T-cell (primary cell): ENCODE results near the gene NPAS3. TPM values are rescaled to one million over a fixed set of nuclear protein-coding genes. Genes with fewer than 3 reads are reported as not detected.

Source experiments
- ATAC-seq, 4 experiments: fragments of 200-7000 bp in 3 of 4; fragments of 150-1000 bp in 1 of 4; cut with Tn5 transposase; replicated peaks in 1 of 4; 1 replicate in 3 of 4; 2 replicates in 1 of 4; pipeline ENCODE4 v1.10.0; 2021; ENCODE audit warnings: moderate library complexity in 3 of 4, mild to moderate bottlenecking in 2 of 4, moderate number of reproducible peaks in 1 of 4
- CTCF ChIA-PET, 2 donors: fragments of 300-600 bp; sonication (Branson Sonifier 250); formaldehyde crosslinking; loops; one replicate each; lab custom pipeline; 2022; ENCODE audit warnings: antibody characterized with exemption in 2 of 2; lab: Charles Lee
- POLR2A ChIA-PET, 2 donors: fragments of 300-600 bp; sonication (Branson Sonifier 250); formaldehyde crosslinking; loops; one replicate each; lab custom pipeline; 2022; ENCODE audit warnings: antibody characterized with exemption in 2 of 2; lab: Charles Lee
- DNase-seq, 35 experiments: peaks; one replicate each; pipeline versions ENCODE4 v3.0.0 to v3.0.0-alpha.2; 2013 to 2023
- H3K27ac ChIP-seq: one replicate; pipeline ENCODE4 v1.5.1; 2013; ENCODE audit warnings: low read length
- H3K27me3 ChIP-seq, 2 experiments: replicated peaks in 1 of 2; 1 replicate in 1 of 2; 2 replicates in 1 of 2; pipeline versions ENCODE4 v1.6.1 to v1.7.0; 2013; ENCODE audit warnings: low read length in 1 of 2, mixed read lengths in 1 of 2; ENCODE audit not compliant: control insufficient read depth in 2 of 2, insufficient read depth in 2 of 2; ENCODE audit errors: extremely low read depth in 1 of 2
- H3K36me3 ChIP-seq, 2 donors: 1 replicate in 1 of 2; 2 replicates in 1 of 2; pipeline versions ENCODE4 v1.6.1 to v1.7.0; 2013; ENCODE audit warnings: low read length in 1 of 2; ENCODE audit not compliant: control insufficient read depth in 2 of 2, insufficient read depth in 1 of 2; ENCODE audit errors: extremely low read depth in 1 of 2
- H3K4me1 ChIP-seq, 2 experiments: 1 replicate in 1 of 2; 2 replicates in 1 of 2; pipeline versions ENCODE4 v1.6.1 to v1.7.0; 2013; ENCODE audit warnings: low read length in 2 of 2, mixed read lengths in 1 of 2; ENCODE audit not compliant: insufficient read depth in 2 of 2, control insufficient read depth in 1 of 2; ENCODE audit errors: extremely low read depth in 1 of 2
- H3K4me3 ChIP-seq, 2 donors: 1 replicate in 1 of 2; 2 replicates in 1 of 2; pipeline versions ENCODE4 v1.5.1 to v1.7.0; 2013; ENCODE audit warnings: mild to moderate bottlenecking in 2 of 2, low read length in 1 of 2, moderate library complexity in 1 of 2; ENCODE audit not compliant: control insufficient read depth in 1 of 2; ENCODE audit errors: extremely low read depth in 1 of 2
- H3K9me3 ChIP-seq: 2 replicates; pipeline ENCODE4 v1.7.0; 2013
- H3K27ac Mint-ChIP-seq, 2 donors: one replicate each; pipeline ENCODE4 v1.8.0; 2020 to 2021; ENCODE audit warnings: mild to moderate bottlenecking in 2 of 2, mixed read lengths in 2 of 2
- H3K27me3 Mint-ChIP-seq, 2 donors: one replicate each; pipeline ENCODE4 v1.8.0; 2021 to 2022; ENCODE audit warnings: mixed read lengths in 2 of 2
- H3K36me3 Mint-ChIP-seq: one replicate; pipeline ENCODE4 v1.8.0; 2021; ENCODE audit warnings: mixed read lengths
- H3K4me1 Mint-ChIP-seq, 3 donors: one replicate each; pipeline ENCODE4 v1.8.0; 2020 to 2022; ENCODE audit warnings: mixed read lengths in 3 of 3, mild to moderate bottlenecking in 1 of 3
- H3K4me3 Mint-ChIP-seq, 3 donors: one replicate each; pipeline ENCODE4 v1.8.0; 2020 to 2022; ENCODE audit warnings: mild to moderate bottlenecking in 3 of 3, mixed read lengths in 3 of 3, moderate library complexity in 3 of 3
- H3K9me3 Mint-ChIP-seq, 3 donors: one replicate each; pipeline ENCODE4 v1.8.0; 2020 to 2022; ENCODE audit warnings: mixed read lengths in 3 of 3
- WGBS: methylation state at CpG from one replicate; pipeline ENCODE4 v1.1.5; 2013; ENCODE audit warnings: missing lambda C conversion rate; ENCODE audit not compliant: insufficient coverage; 5-methylcytosine and 5-hydroxymethylcytosine counted together
- total RNA-seq, 35 experiments: library from RNA in 6 of 35; stranded (reverse) in 6 of 35; fragments of 120-200 nt in 1 of 35; gene quantifications; one replicate each; pipeline versions ENCODE4 v1.2.1 to v1.2.4 and lab custom pipeline; 2013 to 2026

Gene NPAS3
- total RNA-seq, 5 donors from 2014 or later (not counting 1 experiment from before 2014, with no cell fraction given), result 0.10 TPM; not detected in 4

DNA sequence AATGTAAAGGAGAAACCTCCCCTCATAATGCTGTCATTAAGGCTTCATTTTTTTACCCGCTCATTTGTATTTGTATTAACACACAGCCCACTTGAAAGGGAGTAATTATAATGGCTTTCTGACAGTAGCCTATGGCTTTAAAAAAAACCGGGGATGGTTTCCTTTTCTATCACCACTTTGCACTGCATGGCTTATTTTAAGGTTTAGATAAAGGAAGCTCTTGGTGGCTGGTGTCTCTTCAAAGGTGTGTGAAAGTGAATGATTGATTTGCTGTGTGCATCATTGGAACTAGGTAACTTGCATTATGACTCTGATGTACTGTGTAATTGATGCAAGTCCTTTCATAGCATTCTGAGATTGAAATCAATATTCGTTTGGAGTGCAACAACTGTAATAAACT lies 80.7 kb downstream of the NPAS3 start:
- Mint-ChIP-seq H3K27ac (no peak overlapping the region), H3K36me3 (no peaks in the 10 kb centered on the region), H3K4me1 (no peaks in the 10 kb centered on the region), H3K4me3 (no peak overlapping the region), H3K9me3 (peaks cover 0 to 7% (median 3%) of the 10 kb centered on the region in 3 donors), H3K27me3 (no peaks in the 10 kb centered on the region)
- H3K4me1 ChIP-seq, result no peaks in the 10 kb centered on the region
- no CpG with 5 or more reads among the region's 3 CpGs for WGBS
- H3K9me3 ChIP-seq, result no peaks in the 10 kb centered on the region
- ChIA-PET POLR2A (no interaction called here), CTCF (no interaction called here)
- ATAC-seq (no peak), DNase-seq (no peak)
- H3K27me3 ChIP-seq, result no peaks in the 10 kb centered on the region
- no peak overlapping the region for H3K27ac ChIP-seq
- no peak overlapping the region for H3K4me3 ChIP-seq
- no peaks in the 10 kb centered on the region for H3K36me3 ChIP-seq

DNA sequence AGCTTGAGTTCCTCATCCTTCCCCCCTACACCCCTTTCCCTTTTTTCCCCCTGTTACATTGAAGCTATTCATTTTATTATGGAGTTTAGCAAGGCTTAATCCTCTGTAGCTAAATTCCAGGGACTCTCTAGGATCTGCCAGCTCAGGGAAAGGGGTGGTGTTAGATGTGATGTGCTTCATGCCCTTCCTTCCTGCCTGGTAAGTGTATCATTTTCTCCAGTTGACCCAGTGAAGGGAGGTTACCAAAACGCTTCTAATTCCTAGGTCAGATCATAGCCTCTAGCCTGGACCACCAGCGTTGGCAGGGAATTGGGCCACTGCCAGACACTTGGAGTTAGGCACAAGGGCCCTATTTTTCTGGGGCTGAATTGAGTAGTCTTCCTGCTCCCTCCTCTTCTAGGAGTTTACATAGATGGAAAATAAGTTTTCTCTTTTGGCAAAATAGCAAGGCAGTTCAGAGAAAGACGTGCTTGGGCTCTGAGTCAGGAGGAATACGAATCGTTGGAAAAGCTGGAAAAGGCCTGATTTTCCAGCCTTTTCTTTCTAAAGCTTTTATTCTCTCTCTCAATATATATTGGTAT lies 88.3 kb downstream of the NPAS3 start:
- WGBS, result no CpG with 5 or more reads among the region's 5 CpGs
- no peaks in the 10 kb centered on the region for H3K27me3 ChIP-seq
- H3K4me1 Mint-ChIP-seq, result no peaks in the 10 kb centered on the region

DNA sequence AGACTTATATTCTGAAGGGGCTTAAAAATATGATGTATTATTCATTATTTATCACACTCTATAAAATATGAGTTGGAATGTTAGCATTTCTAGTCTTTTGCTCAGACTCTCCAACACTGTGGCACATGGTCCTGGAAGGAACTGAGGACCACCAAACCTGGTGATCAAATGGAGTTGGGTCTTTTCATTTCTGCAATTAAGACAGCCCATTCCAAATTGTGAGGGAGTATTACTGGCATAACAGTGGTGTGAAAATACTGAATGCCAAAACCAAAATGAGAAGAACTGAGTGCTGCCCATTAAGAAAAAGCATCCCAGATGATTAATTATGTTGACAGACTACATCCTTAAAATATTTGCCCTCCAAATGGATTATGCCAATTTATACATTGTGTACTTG lies 90.8 kb downstream of the NPAS3 start:
- Histone ChIP-seq H3K4me1 (no peaks in the 10 kb centered on the region), H3K27ac (no peak overlapping the region), H3K36me3 (no peaks in the 10 kb centered on the region), H3K27me3 (no peaks in the 10 kb centered on the region), H3K9me3 (no peaks in the 10 kb centered on the region), H3K4me3 (no peak overlapping the region)
- Mint-ChIP-seq H3K27me3 (no peaks in the 10 kb centered on the region), H3K27ac (no peak overlapping the region), H3K4me3 (no peak overlapping the region), H3K4me1 (no peaks in the 10 kb centered on the region), H3K36me3 (no peaks in the 10 kb centered on the region), H3K9me3 (peaks cover 5 to 12% (median 6%) of the 10 kb centered on the region in 3 donors)
- DNase-seq (no peak), ATAC-seq (no peak)
- ChIA-PET CTCF (no interaction called here), POLR2A (no interaction called here)

More for the DNA sequence above, 88.3 kb downstream of the NPAS3 start:
- no peaks in the 10 kb centered on the region for H3K36me3 Mint-ChIP-seq
- Histone ChIP-seq H3K4me3 (no peak overlapping the region), H3K9me3 (no peaks in the 10 kb centered on the region), H3K36me3 (no peaks in the 10 kb centered on the region), H3K27ac (no peak overlapping the region), H3K4me1 (no peaks in the 10 kb centered on the region)
- no peaks in the 10 kb centered on the region for H3K27me3 Mint-ChIP-seq
- H3K4me3 Mint-ChIP-seq, result no peak overlapping the region
- no peak overlapping the region for H3K27ac Mint-ChIP-seq
- peaks cover 6 to 19% (median 8%) of the 10 kb centered on the region in 3 donors for H3K9me3 Mint-ChIP-seq
- DNase-seq, result no peak
- ChIA-PET POLR2A (no interaction called here), CTCF (no interaction called here)
- ATAC-seq, result no peak

DNA sequence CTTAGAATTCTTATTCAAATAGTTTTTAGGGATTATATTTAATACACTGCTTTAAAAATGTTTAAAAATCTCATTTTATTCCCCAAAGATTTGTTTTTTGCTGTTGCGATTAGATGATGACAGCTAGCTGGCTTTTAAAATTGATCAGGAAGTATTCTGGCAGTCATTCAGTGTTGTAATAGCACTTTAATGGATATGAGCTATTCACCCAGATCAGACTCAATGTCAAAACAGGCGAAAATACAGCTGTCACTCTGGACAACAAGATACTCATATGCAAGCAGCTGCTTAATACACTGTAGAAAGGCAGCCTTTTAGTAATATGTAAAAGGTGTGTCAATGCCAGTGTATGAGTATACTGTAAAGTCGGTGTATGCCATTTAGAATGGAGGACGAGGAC lies 91.7 kb downstream of the NPAS3 start:
- Histone ChIP-seq H3K27me3 (no peaks in the 10 kb centered on the region), H3K36me3 (no peaks in the 10 kb centered on the region), H3K4me3 (no peak overlapping the region), H3K4me1 (no peaks in the 10 kb centered on the region), H3K27ac (no peak overlapping the region), H3K9me3 (no peaks in the 10 kb centered on the region)
- CTCF ChIA-PET, result no interaction called here
- Mint-ChIP-seq H3K4me1 (no peaks in the 10 kb centered on the region), H3K27me3 (no peaks in the 10 kb centered on the region), H3K9me3 (peaks cover 2 to 8% (median 6%) of the 10 kb centered on the region in 3 donors), H3K27ac (no peak overlapping the region), H3K4me3 (no peak overlapping the region), H3K36me3 (no peaks in the 10 kb centered on the region)
- POLR2A ChIA-PET, result no interaction called here
- 87% methylated on average over 3 of the region's 4 CpGs for WGBS
- no peak for DNase-seq
- ATAC-seq, result no peak

DNA sequence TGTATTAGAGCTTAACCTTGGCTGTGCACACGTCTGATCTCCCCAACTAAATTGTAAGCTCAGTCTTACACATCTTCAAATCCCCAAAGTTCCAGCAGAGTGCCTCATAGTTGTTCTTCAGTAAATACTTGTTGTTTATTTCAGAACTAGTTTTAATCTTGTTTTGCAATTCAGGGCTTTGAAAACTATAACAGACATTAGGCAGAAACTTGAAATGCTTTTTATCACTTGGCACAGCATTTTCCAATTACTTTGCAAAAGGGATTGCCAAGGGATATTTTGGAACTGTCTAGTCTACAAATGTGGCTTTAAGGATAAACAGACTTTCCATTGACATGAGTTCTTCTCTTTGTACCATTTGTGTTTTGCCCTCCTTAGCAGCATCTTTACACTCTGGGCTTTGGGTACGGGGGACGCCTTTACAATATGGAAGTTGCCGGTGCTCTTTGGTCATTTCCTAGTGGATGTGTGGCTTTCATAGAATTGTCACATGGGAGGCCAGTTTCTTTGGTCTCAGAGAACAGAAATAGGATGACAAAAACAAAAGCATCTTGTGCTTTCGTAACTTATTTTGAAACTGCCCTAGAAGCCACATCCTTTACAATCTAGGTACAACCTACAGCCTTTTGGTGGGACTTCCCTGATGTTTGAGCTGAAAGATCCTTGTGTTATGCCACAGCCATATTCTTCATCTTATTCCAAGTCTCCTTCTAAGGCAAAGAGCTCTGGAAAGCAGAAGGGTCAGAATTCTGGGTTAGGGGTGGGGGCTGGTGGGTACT lies 96.9 kb downstream of the NPAS3 start:
- H3K4me1 ChIP-seq, result no peaks in the 10 kb centered on the region
- no peak for ATAC-seq
- no peak overlapping the region for H3K4me3 ChIP-seq
- H3K9me3 Mint-ChIP-seq, result no peaks in the 10 kb centered on the region
- no peaks in the 10 kb centered on the region for H3K9me3 ChIP-seq
- H3K4me3 Mint-ChIP-seq, result no peak overlapping the region
- H3K4me1 Mint-ChIP-seq, result no peaks in the 10 kb centered on the region
- H3K36me3 ChIP-seq, result no peaks in the 10 kb centered on the region
- no peak overlapping the region for H3K27ac ChIP-seq
- H3K27me3 ChIP-seq, result no peaks in the 10 kb centered on the region
- POLR2A ChIA-PET, result no interaction called here
- H3K36me3 Mint-ChIP-seq, result no peaks in the 10 kb centered on the region
- no CpG with 5 or more reads among the region's 5 CpGs for WGBS
- CTCF ChIA-PET, result no interaction called here
- no peak overlapping the region for H3K27ac Mint-ChIP-seq
- DNase-seq, result no peak
- H3K27me3 Mint-ChIP-seq, result no peaks in the 10 kb centered on the region

DNA sequence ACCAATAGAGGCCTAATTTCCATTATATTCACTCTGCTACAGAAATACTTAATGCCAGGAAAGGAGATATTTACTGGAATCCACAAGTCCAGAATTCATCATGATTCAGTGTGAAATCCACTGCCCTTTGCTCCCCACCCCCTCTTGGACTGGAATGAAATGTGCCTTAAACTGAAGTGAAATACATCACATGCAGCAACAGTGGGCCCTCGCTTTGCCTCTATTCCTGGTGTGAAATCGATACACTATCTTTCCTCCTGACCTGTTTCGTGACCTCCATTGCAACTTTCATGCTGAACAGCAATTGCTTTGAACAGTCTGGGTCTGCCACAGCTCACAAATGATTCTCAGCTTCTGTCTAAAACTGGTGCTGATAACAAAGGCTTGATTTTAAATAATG lies 100.6 kb downstream of the NPAS3 start:
- Histone ChIP-seq H3K4me1 (no peaks in the 10 kb centered on the region), H3K4me3 (no peak overlapping the region), H3K27me3 (no peaks in the 10 kb centered on the region), H3K9me3 (no peaks in the 10 kb centered on the region), H3K36me3 (no peaks in the 10 kb centered on the region), H3K27ac (no peak overlapping the region)
- Mint-ChIP-seq H3K36me3 (no peaks in the 10 kb centered on the region), H3K27me3 (no peaks in the 10 kb centered on the region), H3K27ac (no peak overlapping the region), H3K4me3 (no peak overlapping the region), H3K4me1 (no peaks in the 10 kb centered on the region), H3K9me3 (peaks cover 2 to 13% (median 11%) of the 10 kb centered on the region in 3 donors)
- DNase-seq (no peak), ATAC-seq (no peak)
- 54% methylated on average over 3 of the region's 3 CpGs for WGBS
- ChIA-PET POLR2A (no interaction called here), CTCF (no interaction called here)
